ENCODE data around the gene CDHR3.

CDHR3 gene

GRCh38 chr7:105963038-105963667, at the start of gene CDHR3:
Gene CDHR3, plus strand, starts transcription at chr7:105963264. Its CDS starts 55 bp downstream, at chr7:105963319.
- Histone ChIP-seq H3K27me3 (replicated peaks; ENCODE audit: control insufficient read depth, insufficient read depth, low read length) (no peaks in the 10 kb centered on the region; the same call in 1 of the 2 replicates), H3K4me3 (replicated peaks; ENCODE audit: low read depth, low read length) (no peak within 1 kb of the TSS), H3K36me3 (ENCODE audit: control insufficient read depth, insufficient read depth, low read length) (no peaks in the 10 kb centered on the region)
- no peak for DNase-seq (ENCODE audit: extremely low read depth, insufficient read length)
- TF ChIP-seq CTCF (IDR thresholded peaks at IDR 0.05; ENCODE audit: insufficient read depth, low read length, poor library complexity, severe bottlenecking), result no peak

GRCh38 chr7:105913947-105914346, 49.1 kb upstream of the CDHR3 start:
- no peak for TF ChIP-seq CTCF (IDR thresholded peaks at IDR 0.05; ENCODE audit: insufficient read depth, low read length, poor library complexity, severe bottlenecking)
- no peaks in the 10 kb centered on the region for H3K36me3 ChIP-seq (ENCODE audit: control insufficient read depth, insufficient read depth, low read length)
- no peak overlapping the region for H3K4me3 ChIP-seq (replicated peaks; ENCODE audit: low read depth, low read length)
- no peak for DNase-seq (ENCODE audit: extremely low read depth, insufficient read length)
- no peaks in the 10 kb centered on the region; the same call in none of the 2 replicates for H3K27me3 ChIP-seq (replicated peaks; ENCODE audit: control insufficient read depth, insufficient read depth, low read length)

- DNase-seq (ENCODE audit: extremely low read depth, insufficient read length), result no peak
- no peak for TF ChIP-seq CTCF (IDR thresholded peaks at IDR 0.05; ENCODE audit: insufficient read depth, low read length, poor library complexity, severe bottlenecking)
- H3K4me3 ChIP-seq (replicated peaks; ENCODE audit: low read depth, low read length), result no peak overlapping the region
- no peaks in the 10 kb centered on the region; the same call in none of the 2 replicates for H3K27me3 ChIP-seq (replicated peaks; ENCODE audit: control insufficient read depth, insufficient read depth, low read length)
- no peaks in the 10 kb centered on the region for H3K36me3 ChIP-seq (ENCODE audit: control insufficient read depth, insufficient read depth, low read length)
Measured at GRCh38 chr7:105916603-105917002, 46.5 kb upstream of the CDHR3 start.

- Histone ChIP-seq H3K27me3 (replicated peaks; ENCODE audit: control insufficient read depth, insufficient read depth, low read length) (no peaks in the 10 kb centered on the region; the same call in none of the 2 replicates), H3K4me3 (replicated peaks; ENCODE audit: low read depth, low read length) (no peak overlapping the region), H3K36me3 (ENCODE audit: control insufficient read depth, insufficient read depth, low read length) (no peaks in the 10 kb centered on the region)
- TF ChIP-seq CTCF (IDR thresholded peaks at IDR 0.05; ENCODE audit: insufficient read depth, low read length, poor library complexity, severe bottlenecking), result no peak
- DNase-seq (ENCODE audit: extremely low read depth, insufficient read length), result no peak
Measured at GRCh38 chr7:105917659-105918058, 45.4 kb upstream of the CDHR3 start.

GRCh38 chr7:105920766-105921165, 42.3 kb upstream of the CDHR3 start:
- no peak overlapping the region for H3K4me3 ChIP-seq (replicated peaks; ENCODE audit: low read depth, low read length)
- no peak for DNase-seq (ENCODE audit: extremely low read depth, insufficient read length)
- no peaks in the 10 kb centered on the region for H3K36me3 ChIP-seq (ENCODE audit: control insufficient read depth, insufficient read depth, low read length)
- TF ChIP-seq CTCF (IDR thresholded peaks at IDR 0.05; ENCODE audit: insufficient read depth, low read length, poor library complexity, severe bottlenecking), result no peak
- H3K27me3 ChIP-seq (replicated peaks; ENCODE audit: control insufficient read depth, insufficient read depth, low read length), result no peaks in the 10 kb centered on the region; the same call in 1 of the 2 replicates
